Measurements from ENCODE around the gene CACYBP. TPM values are rescaled to one million over a fixed set of nuclear protein-coding genes. Genes with fewer than 3 reads are reported as not detected.
A peak's percentile ranks its signal among the peaks of the same experiment; 100 is the strongest.

Gene CACYBP
- total and polyA plus RNA-seq, 2 donors from 2014 or later = 49.7 to 97.4 TPM

GRCh38 chr1:174968750-174969244, 30.9 kb upstream of the CACYBP start:
- TF ChIP-seq CTCF (IDR thresholded peaks at IDR 0.05; ENCODE audit: borderline replicate concordance, extremely low read depth, insufficient read depth) = no peak
- peaks cover 5 to 20% (median 13%) of the 10 kb centered on the region in 3 donors for H3K4me1 ChIP-seq (ENCODE audit: control insufficient read depth in 2 of 3, insufficient read depth in 2 of 3, low read depth in 1 of 3, low read length in 3 of 3)
- DNase-seq (peak in 1 of 5 donors; percentile 61), FAIRE-seq (no peak)
- H3K9me3 ChIP-seq (ENCODE audit: control insufficient read depth in 2 of 3, insufficient read depth in 1 of 3, low read length in 3 of 3) = no peaks in the 10 kb centered on the region
- H3K27me3 ChIP-seq (ENCODE audit: control insufficient read depth, insufficient read depth, low read length) = no peaks in the 10 kb centered on the region
- intact Hi-C loops (cut with DNase I) = no loop called here
- H3K9ac ChIP-seq (ENCODE audit: low read length in 3 of 3) = no peak overlapping the region
- no peak overlapping the region for H3K4me3 ChIP-seq (ENCODE audit: low read length in 3 of 3)
- H3K36me3 ChIP-seq (ENCODE audit: control insufficient read depth in 2 of 3, insufficient read depth in 3 of 3, low read length in 3 of 3) = peaks cover 0 to 2% (median 0%) of the 10 kb centered on the region in 3 donors
- no peak overlapping the region for H3K27ac ChIP-seq (ENCODE audit: low read depth in 2 of 2, low read length in 2 of 2)

- H3K36me3 ChIP-seq (ENCODE audit: control insufficient read depth in 2 of 3, insufficient read depth in 3 of 3, low read length in 3 of 3) = peaks cover 0 to 2% (median 0%) of the 10 kb centered on the region in 3 donors
- H3K4me1 ChIP-seq (ENCODE audit: control insufficient read depth in 2 of 3, insufficient read depth in 2 of 3, low read depth in 1 of 3, low read length in 3 of 3) = peaks cover 5 to 20% (median 11%) of the 10 kb centered on the region in 3 donors
- TF ChIP-seq CTCF (IDR thresholded peaks at IDR 0.05; ENCODE audit: borderline replicate concordance, extremely low read depth, insufficient read depth) = no peak
- FAIRE-seq (no peak), DNase-seq (no peak)
- H3K27me3 ChIP-seq (ENCODE audit: control insufficient read depth, insufficient read depth, low read length) = no peaks in the 10 kb centered on the region
- no peak overlapping the region for H3K4me3 ChIP-seq (ENCODE audit: low read length in 3 of 3)
- no peaks in the 10 kb centered on the region for H3K9me3 ChIP-seq (ENCODE audit: control insufficient read depth in 2 of 3, insufficient read depth in 1 of 3, low read length in 3 of 3)
- intact Hi-C loops (cut with DNase I) = no loop called here
- no peak overlapping the region for H3K9ac ChIP-seq (ENCODE audit: low read length in 3 of 3)
- H3K27ac ChIP-seq (ENCODE audit: low read depth in 2 of 2, low read length in 2 of 2) = no peak overlapping the region
Observed at GRCh38 chr1:174969977-174970376, 29.8 kb upstream of the CACYBP start.

GRCh38 chr1:174971466-174971865, 28.3 kb upstream of the CACYBP start:
- Histone ChIP-seq H3K36me3 (ENCODE audit: control insufficient read depth in 2 of 3, insufficient read depth in 3 of 3, low read length in 3 of 3) (peaks cover 0 to 2% (median 0%) of the 10 kb centered on the region in 3 donors), H3K9me3 (ENCODE audit: control insufficient read depth in 2 of 3, insufficient read depth in 1 of 3, low read length in 3 of 3) (no peaks in the 10 kb centered on the region), H3K9ac (ENCODE audit: low read length in 3 of 3) (no peak overlapping the region), H3K4me1 (ENCODE audit: control insufficient read depth in 2 of 3, insufficient read depth in 2 of 3, low read depth in 1 of 3, low read length in 3 of 3) (peaks cover 0 to 6% (median 2%) of the 10 kb centered on the region in 3 donors), H3K27ac (ENCODE audit: low read depth in 2 of 2, low read length in 2 of 2) (no peak overlapping the region), H3K27me3 (ENCODE audit: control insufficient read depth, insufficient read depth, low read length) (no peaks in the 10 kb centered on the region), H3K4me3 (ENCODE audit: low read length in 3 of 3) (no peak overlapping the region)
- intact Hi-C loops (cut with DNase I) = no loop called here
- DNase-seq (no peak), FAIRE-seq (no peak)
- TF ChIP-seq CTCF (IDR thresholded peaks at IDR 0.05; ENCODE audit: borderline replicate concordance, extremely low read depth, insufficient read depth) = no peak

- H3K4me3 ChIP-seq (ENCODE audit: low read length in 3 of 3) = no peak overlapping the region
- no peaks in the 10 kb centered on the region for H3K27me3 ChIP-seq (ENCODE audit: control insufficient read depth, insufficient read depth, low read length)
- no peak for FAIRE-seq
- H3K27ac ChIP-seq (ENCODE audit: low read depth in 2 of 2, low read length in 2 of 2) = no peak overlapping the region
- H3K36me3 ChIP-seq (ENCODE audit: control insufficient read depth in 2 of 3, insufficient read depth in 3 of 3, low read length in 3 of 3) = peaks cover 0 to 2% (median 0%) of the 10 kb centered on the region in 3 donors
- no peak overlapping the region for H3K9ac ChIP-seq (ENCODE audit: low read length in 3 of 3)
- no peaks in the 10 kb centered on the region for H3K9me3 ChIP-seq (ENCODE audit: control insufficient read depth in 2 of 3, insufficient read depth in 1 of 3, low read length in 3 of 3)
- peaks cover 0 to 6% (median 0%) of the 10 kb centered on the region in 3 donors for H3K4me1 ChIP-seq (ENCODE audit: control insufficient read depth in 2 of 3, insufficient read depth in 2 of 3, low read depth in 1 of 3, low read length in 3 of 3)
- DNase-seq = no peak
- TF ChIP-seq CTCF (IDR thresholded peaks at IDR 0.05; ENCODE audit: borderline replicate concordance, extremely low read depth, insufficient read depth) = no peak
- intact Hi-C loops (cut with DNase I) = no loop called here
Observed at GRCh38 chr1:174971902-174972301, 27.8 kb upstream of the CACYBP start.
